HG03354 (cell line): ENCODE results near the gene CCDC14.
"Not testable (repeated sequence)": the region's sequence is repeated elsewhere in the genome, so short reads cannot be mapped to it uniquely, and the experiment has no call there.

Source experiments
- ATAC-seq: cut with Tn5 transposase; IDR thresholded peaks from one replicate; pipeline ENCODE4 v1.9.1; 2021; ENCODE audit warnings: mild to moderate bottlenecking; ENCODE audit not compliant: unreplicated experiment, poor library complexity, severe bottlenecking

CCDC14 gene

GRCh38 chr3:123919353-123919752 is 41.7 kb downstream of the CCDC14 start:
- no peak for ATAC-seq

- ATAC-seq = no peak
Observed at GRCh38 chr3:123914829-123915228, 46.2 kb downstream of the CCDC14 start.

GRCh38 chr3:123909785-123910184 is 51.2 kb downstream of the CCDC14 start:
- ATAC-seq = no peak

GRCh38 chr3:123907720-123908119 is 53.3 kb downstream of the CCDC14 start:
- no peak for ATAC-seq

GRCh38 chr3:123899300-123899865 is 61.6 kb downstream of the CCDC14 start:
- no peak for ATAC-seq

GRCh38 chr3:123893012-123893411 is 68.0 kb downstream of the CCDC14 start:
- no peak for ATAC-seq

GRCh38 chr3:123892195-123892594 is 68.8 kb downstream of the CCDC14 start:
- no peak for ATAC-seq

GRCh38 chr3:123890991-123891390 is 70.0 kb downstream of the CCDC14 start:
- not testable (repeated sequence) for ATAC-seq

GRCh38 chr3:123890162-123890561 is 70.9 kb downstream of the CCDC14 start:
- not testable (repeated sequence) for ATAC-seq

GRCh38 chr3:123884993-123885392 is 76.0 kb downstream of the CCDC14 start:
- no peak for ATAC-seq

- ATAC-seq = peak; percentile 79
Observed at GRCh38 chr3:123884203-123884831, 76.7 kb downstream of the CCDC14 start, which contains the start of gene MYLK. MYLK (minus strand) TSS chr3:123884332; CDS start chr3:123793841, 90,491 bp downstream.

- no peak for ATAC-seq
Observed at GRCh38 chr3:123883701-123884202, 77.3 kb downstream of the CCDC14 start.

GRCh38 chr3:123883111-123883510 is 77.9 kb downstream of the CCDC14 start:
- no peak for ATAC-seq

- no peak for ATAC-seq
Observed at GRCh38 chr3:123881771-123882170, 79.3 kb downstream of the CCDC14 start.

- ATAC-seq = no peak
Observed at GRCh38 chr3:123880998-123881561, 79.9 kb downstream of the CCDC14 start.

- no peak for ATAC-seq
Observed at GRCh38 chr3:123878807-123879206, 82.2 kb downstream of the CCDC14 start.

- ATAC-seq = no peak
Observed at GRCh38 chr3:123877965-123878364, 83.1 kb downstream of the CCDC14 start.

- no peak for ATAC-seq
Observed at GRCh38 chr3:123877466-123877865, 83.6 kb downstream of the CCDC14 start.

- ATAC-seq = no peak
Observed at GRCh38 chr3:123876858-123877257, 84.2 kb downstream of the CCDC14 start.

- no peak for ATAC-seq
Observed at GRCh38 chr3:123872621-123873020, 88.4 kb downstream of the CCDC14 start.

GRCh38 chr3:123871946-123872345 is 89.1 kb downstream of the CCDC14 start:
- no peak for ATAC-seq
